D721Med (cell line): ENCODE results near the gene NYNRIN.

ENCODE experiments used
- DNase-seq: peaks from one replicate; pipeline ENCODE4 v3.0.0; 2011; ENCODE audit warnings: low spot score; ENCODE audit not compliant: insufficient read length
- FAIRE-seq: peaks from 2 replicates; lab custom pipeline; 2011; peaks lifted over from hg19 to GRCh38; lab: Jason Lieb, UNC
- TF ChIP-seq, protein P1 (sequence below): IDR thresholded peaks from 2 replicates; pipeline ENCODE4 v1.5.1; 2012; ENCODE audit warnings: mild to moderate bottlenecking, control low read depth; ENCODE audit not compliant: insufficient read depth; ENCODE audit errors: missing control alignments

The NYNRIN gene

DNA sequence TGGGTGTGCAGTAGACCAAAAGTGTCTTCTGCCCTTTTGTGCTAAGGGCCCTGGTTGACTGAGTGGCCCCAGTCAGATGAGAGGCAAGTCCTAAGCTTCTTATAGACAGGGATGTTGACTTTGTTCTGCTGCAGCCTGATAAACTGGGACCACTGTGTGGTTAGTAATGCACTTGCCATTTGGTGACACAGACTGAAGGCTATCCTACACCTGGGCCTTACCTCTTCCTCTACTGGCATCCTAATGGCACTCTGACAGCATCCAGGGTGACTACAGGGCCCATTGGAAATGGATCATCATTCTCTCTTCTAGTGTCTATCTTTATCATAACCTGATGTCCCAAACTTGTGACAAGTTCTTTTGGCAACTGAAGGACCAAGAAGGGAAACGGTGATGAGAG lies 40.5 kb downstream of the NYNRIN start:
- TF ChIP-seq, protein P1, sequence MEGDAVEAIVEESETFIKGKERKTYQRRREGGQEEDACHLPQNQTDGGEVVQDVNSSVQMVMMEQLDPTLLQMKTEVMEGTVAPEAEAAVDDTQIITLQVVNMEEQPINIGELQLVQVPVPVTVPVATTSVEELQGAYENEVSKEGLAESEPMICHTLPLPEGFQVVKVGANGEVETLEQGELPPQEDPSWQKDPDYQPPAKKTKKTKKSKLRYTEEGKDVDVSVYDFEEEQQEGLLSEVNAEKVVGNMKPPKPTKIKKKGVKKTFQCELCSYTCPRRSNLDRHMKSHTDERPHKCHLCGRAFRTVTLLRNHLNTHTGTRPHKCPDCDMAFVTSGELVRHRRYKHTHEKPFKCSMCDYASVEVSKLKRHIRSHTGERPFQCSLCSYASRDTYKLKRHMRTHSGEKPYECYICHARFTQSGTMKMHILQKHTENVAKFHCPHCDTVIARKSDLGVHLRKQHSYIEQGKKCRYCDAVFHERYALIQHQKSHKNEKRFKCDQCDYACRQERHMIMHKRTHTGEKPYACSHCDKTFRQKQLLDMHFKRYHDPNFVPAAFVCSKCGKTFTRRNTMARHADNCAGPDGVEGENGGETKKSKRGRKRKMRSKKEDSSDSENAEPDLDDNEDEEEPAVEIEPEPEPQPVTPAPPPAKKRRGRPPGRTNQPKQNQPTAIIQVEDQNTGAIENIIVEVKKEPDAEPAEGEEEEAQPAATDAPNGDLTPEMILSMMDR = no peak
- no peak for FAIRE-seq

DNA sequence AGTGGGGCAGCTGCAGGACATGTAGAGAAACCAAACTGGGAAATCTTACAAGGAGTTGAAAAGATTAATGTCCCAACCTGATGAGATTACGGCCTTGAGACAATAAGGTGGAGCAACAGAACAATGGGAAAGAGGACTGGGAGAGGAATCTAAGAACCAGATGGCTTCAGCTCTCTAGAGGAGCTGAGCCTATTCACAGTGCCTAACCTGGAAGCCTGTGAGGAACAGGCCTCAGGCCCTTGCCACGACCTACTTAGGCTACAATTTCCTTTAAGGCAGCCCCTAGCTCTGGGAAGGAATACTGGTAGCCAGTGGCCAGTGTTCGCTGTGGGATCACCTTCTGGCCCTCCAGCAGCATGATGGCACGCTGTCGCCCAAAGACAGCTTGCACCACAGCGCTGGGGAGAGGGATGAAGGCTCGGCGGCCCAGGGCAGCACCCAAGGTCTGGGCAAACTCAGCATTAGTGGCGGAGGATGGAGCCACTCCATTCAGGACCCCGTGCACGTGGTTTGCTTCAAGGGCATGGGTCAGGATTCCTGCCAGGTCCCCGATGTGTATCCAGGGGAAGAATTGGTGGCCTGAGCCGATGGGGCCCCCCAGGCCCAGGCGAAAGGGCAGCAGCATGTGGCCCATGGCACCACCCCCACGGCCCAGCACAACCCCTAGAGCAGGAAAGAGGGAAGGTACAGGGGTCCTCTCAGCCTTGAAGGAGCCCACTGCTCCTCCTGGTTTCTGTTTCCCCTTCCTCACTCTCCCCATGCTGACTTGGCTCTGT lies 41.2 kb downstream of the NYNRIN start:
- FAIRE-seq (no peak), DNase-seq (no peak)
- TF ChIP-seq, protein P1 = no peak

More for the DNA sequence above, 40.5 kb downstream of the NYNRIN start:
- no peak for DNase-seq

DNA sequence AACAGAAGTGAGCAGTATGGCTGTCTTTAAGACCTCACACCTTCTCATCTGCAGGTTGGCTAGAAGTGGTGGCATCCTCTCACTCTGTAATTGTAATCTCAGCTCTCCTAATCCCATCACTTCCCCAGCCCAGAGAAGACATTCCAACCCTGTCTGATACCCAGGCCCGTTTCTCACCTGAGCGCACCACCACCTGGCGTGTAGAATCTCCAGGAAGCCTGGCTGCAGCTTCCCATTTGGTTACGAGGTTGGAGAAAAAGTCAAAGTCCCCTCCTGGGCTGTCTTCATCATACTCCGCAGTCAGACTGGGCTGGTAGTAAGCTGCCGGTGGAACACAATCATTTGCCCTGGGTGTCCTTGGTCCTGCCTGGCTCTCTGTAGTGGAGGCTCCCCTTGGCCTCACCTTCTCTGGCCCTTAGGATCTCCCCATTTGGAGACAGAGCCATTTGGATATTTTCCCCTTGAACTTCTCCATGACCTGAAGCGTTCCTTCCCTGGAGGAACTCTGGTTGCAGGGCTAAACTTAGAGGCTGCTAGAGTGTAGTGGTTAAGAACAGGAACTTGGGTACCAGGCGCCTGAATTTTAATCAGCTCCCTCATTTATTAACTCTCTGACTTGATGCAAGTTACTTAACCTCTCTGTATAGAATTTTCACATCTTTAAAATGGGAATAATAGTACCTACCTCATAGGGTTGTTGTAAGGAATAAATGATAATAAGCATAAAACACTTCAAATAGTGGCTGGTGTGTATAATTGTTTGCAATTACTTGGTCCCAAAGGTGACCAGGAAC lies 42.0 kb downstream of the NYNRIN start:
- DNase-seq (no peak), FAIRE-seq (no peak)
- TF ChIP-seq, protein P1 = no peak

DNA sequence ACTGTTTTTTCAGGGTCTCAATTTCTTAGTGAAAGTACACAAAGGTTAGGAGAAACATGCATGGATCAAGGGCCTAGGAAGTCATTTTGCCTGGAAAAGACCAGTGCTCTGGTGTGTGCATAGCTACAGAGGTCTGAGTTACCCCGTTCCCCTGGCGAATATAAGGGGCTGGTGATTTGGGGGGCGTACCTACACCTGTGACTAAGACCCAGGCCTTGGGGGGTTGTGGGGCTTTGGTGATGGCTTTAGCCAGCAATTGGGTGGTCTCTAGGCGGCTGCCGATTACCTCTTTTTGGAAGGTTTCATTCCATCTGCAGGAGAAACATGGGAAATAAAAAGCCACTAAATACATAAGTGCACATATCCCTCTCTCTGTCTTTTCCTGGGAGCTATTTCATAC lies 42.7 kb downstream of the NYNRIN start:
- no peak for DNase-seq
- TF ChIP-seq, protein P1 = no peak
- FAIRE-seq = no peak

DNA sequence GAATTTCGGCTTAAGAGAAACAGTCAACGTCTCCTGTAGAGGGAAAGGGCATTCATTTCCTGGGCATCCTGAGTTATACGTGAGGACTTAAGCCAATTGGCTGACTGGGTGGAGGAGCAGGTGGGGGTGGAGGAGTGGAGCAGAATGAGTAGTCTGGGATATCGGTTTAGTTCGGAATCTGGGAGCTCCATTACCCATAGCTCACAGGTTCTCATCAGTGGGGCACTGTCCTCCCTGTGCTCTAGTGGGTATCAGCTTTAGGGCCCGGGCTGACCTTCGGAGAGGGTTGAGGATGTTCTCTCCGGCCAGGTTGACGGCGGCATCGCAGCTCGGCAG lies 43.1 kb downstream of the NYNRIN start:
- TF ChIP-seq, protein P1 = no peak
- no peak for DNase-seq
- no peak for FAIRE-seq

DNA sequence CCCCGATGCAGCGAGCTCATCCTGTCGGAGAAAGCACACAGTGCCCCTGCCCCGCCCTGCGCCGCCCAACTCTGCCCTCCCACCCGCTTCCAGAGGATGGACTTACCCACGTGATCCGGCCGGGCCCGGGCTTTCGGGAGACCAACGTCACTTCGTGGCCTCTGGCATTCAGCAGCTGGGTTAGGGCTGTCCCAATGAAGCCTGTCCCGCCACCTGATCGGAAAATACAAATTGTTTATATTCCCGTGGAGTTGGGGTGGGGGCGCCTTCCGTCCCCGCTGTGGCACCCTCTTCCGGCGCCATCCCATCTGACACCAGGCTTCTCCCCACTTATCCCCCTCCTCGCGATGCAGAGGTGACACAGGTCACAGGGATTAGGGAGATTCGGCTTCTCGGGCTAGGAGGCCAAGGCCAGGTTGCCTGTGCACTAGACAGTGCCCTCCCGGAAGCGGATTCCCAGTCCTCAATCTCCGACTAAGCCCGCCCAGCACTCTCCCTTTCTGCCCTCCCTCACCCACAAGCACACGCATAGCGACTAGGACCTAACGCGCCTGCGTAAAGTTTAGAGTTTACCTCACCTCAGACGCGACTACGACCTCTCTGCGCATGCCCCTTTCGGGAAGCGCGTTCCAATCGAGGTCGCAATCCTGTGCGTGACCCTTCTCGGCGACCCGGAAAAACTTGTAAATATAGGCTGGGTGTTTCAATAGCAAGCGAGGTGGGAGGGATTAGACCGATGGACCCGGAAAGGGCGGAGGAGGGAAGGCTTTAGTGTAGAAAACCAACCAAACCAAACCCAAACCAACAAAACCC lies 43.6 kb downstream of the NYNRIN start, which contains the start of gene SDR39U1:
Gene SDR39U1 (minus strand): TSS at position 537 of the 813 bp plus-strand sequence. CDS start 7 bp downstream, at position 530.
- TF ChIP-seq, protein P1 = no peak
- DNase-seq (peak; percentile 91), FAIRE-seq (no peak)
